ENCODE data around the gene CSMD2.

- TF ChIP-seq EP300 (IDR thresholded peaks at IDR 0.05) (no peak), CTCF (IDR thresholded peaks at IDR 0.05) (no peak), POLR2AphosphoS5 (IDR thresholded peaks at IDR 0.05) (no peak), POLR2A (IDR thresholded peaks at IDR 0.05) (no peak)
These were observed 538.2 kb downstream of the CSMD2 start for GRCh38 chr1:33626801-33627200.

All from sigmoid colon (tissue), 4 donors.